ENCODE measurements around the gene ACTL10. TPM values are rescaled to one million over a fixed set of nuclear protein-coding genes. Genes with fewer than 3 reads are reported as not detected.
A peak's percentile ranks its signal among the peaks of the same experiment; 100 is the strongest.
"Not testable (repeated sequence)": the region's sequence is repeated elsewhere in the genome, so short reads cannot be mapped to it uniquely, and the experiment has no call there.

The ACTL10 gene
- total RNA-seq, 4 donors from 2014 or later, result 2.1 to 10.2 (median 3.7) TPM

GRCh38 chr20:33636776-33637175 is 30.0 kb upstream of the ACTL10 start:
- 87 to 100% methylated on average over 1 of the region's 1 CpG for WGBS, 2 donors
- no peak for DNase-seq (ENCODE audit: low spot score in 2 of 2)
- H3K4me3 ChIP-seq (ENCODE audit: low read depth, poor library complexity, severe bottlenecking), result no peak overlapping the region
- TF ChIP-seq POLR2A (IDR thresholded peaks at IDR 0.05) (no peak), CTCF (IDR thresholded peaks at IDR 0.05) (no peak)
- intact Hi-C loops (cut with DNase I; ENCODE audit: low total_unique reads), result no loop called here

GRCh38 chr20:33640287-33640686 is 26.5 kb upstream of the ACTL10 start:
- TF ChIP-seq POLR2A (IDR thresholded peaks at IDR 0.05), result no peak
- no peak for TF ChIP-seq CTCF (IDR thresholded peaks at IDR 0.05)
- no peak overlapping the region for H3K4me3 ChIP-seq (ENCODE audit: low read depth, poor library complexity, severe bottlenecking)
- 82 to 90% methylated on average over 13 of the region's 13 CpGs for WGBS, 2 donors
- DNase-seq (ENCODE audit: low spot score in 2 of 2), result peak in 1 of 2 donors; percentile 82
- intact Hi-C loops (cut with DNase I; ENCODE audit: low total_unique reads), result no loop called here

GRCh38 chr20:33644313-33645071 is 22.3 kb upstream of the ACTL10 start:
- DNase-seq (ENCODE audit: low spot score in 2 of 2), result peak in 1 of 2 donors; percentile 75
- TF ChIP-seq CTCF (IDR thresholded peaks at IDR 0.05) (no peak), POLR2A (IDR thresholded peaks at IDR 0.05) (no peak)
- H3K4me3 ChIP-seq (ENCODE audit: low read depth, poor library complexity, severe bottlenecking), result no peak overlapping the region
- WGBS, 2 donors, result 90 to 91% methylated on average over 27 to 28 of the region's 28 CpGs
- intact Hi-C loops (cut with DNase I; ENCODE audit: low total_unique reads), result no loop called here

- TF ChIP-seq CTCF (IDR thresholded peaks at IDR 0.05) (no peak), POLR2A (IDR thresholded peaks at IDR 0.05) (no peak)
- intact Hi-C loops (cut with DNase I; ENCODE audit: low total_unique reads), result no loop called here
- 76 to 79% methylated on average over 4 of the region's 4 CpGs for WGBS, 2 donors
- H3K4me3 ChIP-seq (ENCODE audit: low read depth, poor library complexity, severe bottlenecking), result no peak overlapping the region
- no peak for DNase-seq (ENCODE audit: low spot score in 2 of 2)
These were observed 21.7 kb upstream of the ACTL10 start for GRCh38 chr20:33645072-33645358.

- TF ChIP-seq CTCF (IDR thresholded peaks at IDR 0.05) (no peak), POLR2A (IDR thresholded peaks at IDR 0.05) (no peak)
- peak in 1 of 2 donors; percentile 37 for DNase-seq (ENCODE audit: low spot score in 2 of 2)
- 91 to 97% methylated on average over 2 of the region's 2 CpGs for WGBS, 2 donors
- intact Hi-C loops (cut with DNase I; ENCODE audit: low total_unique reads), result no loop called here
- no peak overlapping the region for H3K4me3 ChIP-seq (ENCODE audit: low read depth, poor library complexity, severe bottlenecking)
These were observed 21.3 kb upstream of the ACTL10 start for GRCh38 chr20:33645396-33645795.

- TF ChIP-seq POLR2A (IDR thresholded peaks at IDR 0.05) (no peak), CTCF (IDR thresholded peaks at IDR 0.05) (no peak)
- WGBS, 2 donors, result 94 to 95% methylated on average over 5 of the region's 5 CpGs
- H3K4me3 ChIP-seq (ENCODE audit: low read depth, poor library complexity, severe bottlenecking), result no peak overlapping the region
These were observed 20.6 kb upstream of the ACTL10 start for GRCh38 chr20:33646191-33646590.

GRCh38 chr20:33646959-33647602 is 19.7 kb upstream of the ACTL10 start:
- 61 to 65% methylated on average over 14 of the region's 14 CpGs for WGBS, 2 donors
- intact Hi-C loops (cut with DNase I; ENCODE audit: low total_unique reads); H3K4me3 ChIP-seq (ENCODE audit: low read depth, poor library complexity, severe bottlenecking): not testable (repeated sequence)
- DNase-seq (ENCODE audit: low spot score in 2 of 2), result peak in 1 of 2 donors; percentile 81

More at GRCh38 chr20:33646191-33646590, 20.6 kb upstream of the ACTL10 start:
- DNase-seq (ENCODE audit: low spot score in 2 of 2), result peak in 1 of 2 donors; percentile 58
- intact Hi-C loops (cut with DNase I; ENCODE audit: low total_unique reads), result no loop called here
